OCI-LY3 (cell line): Measurements from ENCODE around the gene ARF4.

Source experiments
- H2AFZ ChIP-seq: fragments of 200-600, 300-600 bp; shearing (Covaris generic); 2 replicates; pipeline ENCODE4 v1.6.0; 2014; ENCODE audit warnings: antibody characterized with exemption, low read depth, low read length
- H3K27ac ChIP-seq: fragments of 200-600, 300-600 bp; sonication (generic); 2 replicates; pipeline ENCODE4 v1.5.1; 2014; ENCODE audit warnings: mild to moderate bottlenecking, low read length, moderate library complexity, mixed read lengths
- H3K27me3 ChIP-seq: fragments of 200-600, 300-600 bp; sonication (generic); 2 replicates; pipeline ENCODE4 v1.6.1; 2014; ENCODE audit warnings: low read depth, low read length, mixed read lengths
- H3K36me3 ChIP-seq: fragments of 200-600, 300-600 bp; sonication (generic); replicated peaks from 2 replicates; pipeline ENCODE3; 2014; ENCODE audit warnings: low read depth, low read length, mixed read lengths
- H3K4me1 ChIP-seq: fragments of 300-600, 200-600 bp; sonication (generic); 2 replicates; pipeline ENCODE4 v1.6.1; 2014; ENCODE audit warnings: low read length, mixed read lengths
- H3K4me2 ChIP-seq: fragments of 200-600, 300-600 bp; sonication (generic); 2 replicates; pipeline ENCODE4 v1.6.1; 2014; ENCODE audit warnings: low read length, mixed read lengths
- H3K4me3 ChIP-seq: fragments of 300-600, 200-600 bp; sonication (generic); 2 replicates; pipeline ENCODE4 v1.5.1; 2014; ENCODE audit warnings: antibody characterized with exemption, mild to moderate bottlenecking, low read length, moderate library complexity
- H3K79me2 ChIP-seq: fragments of 300-600, 200-600 bp; shearing (Covaris generic); 2 replicates; pipeline ENCODE4 v1.6.1; 2014; ENCODE audit warnings: mild to moderate bottlenecking, low read length, mixed read lengths
- H3K9ac ChIP-seq: fragments of 300-600, 200-600 bp; shearing (Covaris generic); 2 replicates; pipeline ENCODE4 v1.6.0; 2014; ENCODE audit warnings: mild to moderate bottlenecking, low read length, moderate library complexity
- H3K9me3 ChIP-seq: fragments of 200-600, 300-600 bp; shearing (Covaris generic); 2 replicates; pipeline ENCODE4 v1.6.1; 2014; ENCODE audit warnings: low read length, mixed read lengths; ENCODE audit not compliant: insufficient read depth
- H4K20me1 ChIP-seq: fragments of 200-600, 300-600 bp; sonication (generic); 2 replicates; pipeline ENCODE4 v1.6.1; 2016; ENCODE audit warnings: low read length, mixed read lengths; ENCODE audit not compliant: insufficient read depth
- EZH2phosphoT487 ChIP-seq: fragments of 200-600 bp; shearing (Covaris generic); IDR thresholded peaks from 2 replicates; pipeline ENCODE4 v1.6.1; 2018; ENCODE audit warnings: antibody characterized with exemption, mixed run types, low read depth
- TF ChIP-seq, protein P1 (sequence below): fragments of 200-600, 300-600 bp; sonication (generic); IDR thresholded peaks from 2 replicates; pipeline ENCODE4 v1.5.1; 2014; ENCODE audit warnings: antibody characterized with exemption, low read length, low read depth

ARF4 gene

DNA sequence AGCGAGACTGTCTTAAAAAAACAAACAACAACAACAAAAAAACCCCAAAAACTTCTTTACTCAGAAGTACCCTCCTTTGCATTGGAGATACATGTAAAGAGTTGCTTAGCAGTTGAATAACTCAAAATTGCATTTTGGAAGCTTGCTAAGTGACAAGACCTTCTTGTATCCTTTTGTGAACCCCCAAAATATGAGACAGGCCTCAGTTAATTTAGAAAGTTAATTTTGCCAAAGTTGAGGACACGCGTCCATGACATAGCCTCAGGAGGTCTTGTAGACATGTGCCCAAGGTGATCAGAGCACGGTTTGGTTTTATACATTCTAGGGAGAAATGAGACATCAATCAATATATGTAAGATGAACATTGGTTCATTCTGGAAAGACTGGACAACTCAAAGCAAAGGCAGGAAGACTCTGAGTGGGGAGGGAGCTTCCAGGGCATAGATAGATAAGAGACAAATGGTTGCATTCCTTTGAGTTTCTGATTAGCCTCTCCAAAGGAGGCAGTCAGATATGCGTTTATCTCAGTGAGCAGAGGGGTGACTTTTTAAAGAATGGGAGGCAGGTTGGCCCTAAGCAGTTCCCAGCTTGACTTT lies 1.7 kb upstream of the ARF4 start:
- H3K27ac ChIP-seq, result peak overlapping the region; percentile 85

DNA sequence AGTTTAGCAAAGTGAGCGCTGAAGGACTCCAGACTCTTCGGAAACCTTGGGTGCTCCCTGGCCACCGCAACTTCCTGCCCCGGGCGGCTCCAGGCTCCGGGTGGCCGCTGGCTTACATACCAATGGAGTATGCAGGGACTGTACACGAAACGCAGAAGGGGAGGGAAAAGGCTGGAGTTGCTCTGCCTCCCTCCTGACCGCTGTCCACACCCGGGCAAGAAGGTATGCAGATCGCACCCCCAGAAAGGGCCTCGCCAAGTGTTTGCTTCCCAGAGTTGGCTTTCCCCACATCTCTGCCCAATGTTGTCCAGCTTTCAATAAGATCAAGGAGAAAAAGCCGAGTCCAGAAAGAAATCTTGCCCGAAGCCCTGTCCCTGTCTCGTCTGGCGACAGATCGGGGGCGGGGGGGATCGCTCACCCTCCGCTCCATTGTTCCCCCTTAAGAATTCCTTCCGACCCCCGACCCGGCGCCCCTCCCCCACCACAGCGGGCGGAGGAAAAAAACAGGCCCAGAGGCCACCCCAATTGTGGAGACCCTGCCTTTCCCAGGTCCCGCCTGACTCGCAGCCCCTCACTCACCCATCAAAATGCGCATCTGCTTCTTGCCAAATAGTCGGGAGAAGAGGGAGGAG lies 533 bp downstream of the ARF4 start:
- H3K4me1 ChIP-seq, result peaks cover 21% of the 10 kb centered on the region
- peak overlapping the region; percentile 76 for H3K4me2 ChIP-seq
- H2AFZ ChIP-seq, result peak overlapping the region; percentile 19; the same call in 1 of the 2 replicates
- peak overlapping the region; percentile 86 for H3K4me3 ChIP-seq
- H3K36me3 ChIP-seq, result peaks cover 22% of the 10 kb centered on the region
- H3K27ac ChIP-seq, result peak overlapping the region; percentile 86
- peaks cover 44% of the 10 kb centered on the region for H4K20me1 ChIP-seq
- peak overlapping the region; percentile 94 for H3K9ac ChIP-seq
- TF ChIP-seq EZH2phosphoT487, result no peak
- TF ChIP-seq, protein P1, sequence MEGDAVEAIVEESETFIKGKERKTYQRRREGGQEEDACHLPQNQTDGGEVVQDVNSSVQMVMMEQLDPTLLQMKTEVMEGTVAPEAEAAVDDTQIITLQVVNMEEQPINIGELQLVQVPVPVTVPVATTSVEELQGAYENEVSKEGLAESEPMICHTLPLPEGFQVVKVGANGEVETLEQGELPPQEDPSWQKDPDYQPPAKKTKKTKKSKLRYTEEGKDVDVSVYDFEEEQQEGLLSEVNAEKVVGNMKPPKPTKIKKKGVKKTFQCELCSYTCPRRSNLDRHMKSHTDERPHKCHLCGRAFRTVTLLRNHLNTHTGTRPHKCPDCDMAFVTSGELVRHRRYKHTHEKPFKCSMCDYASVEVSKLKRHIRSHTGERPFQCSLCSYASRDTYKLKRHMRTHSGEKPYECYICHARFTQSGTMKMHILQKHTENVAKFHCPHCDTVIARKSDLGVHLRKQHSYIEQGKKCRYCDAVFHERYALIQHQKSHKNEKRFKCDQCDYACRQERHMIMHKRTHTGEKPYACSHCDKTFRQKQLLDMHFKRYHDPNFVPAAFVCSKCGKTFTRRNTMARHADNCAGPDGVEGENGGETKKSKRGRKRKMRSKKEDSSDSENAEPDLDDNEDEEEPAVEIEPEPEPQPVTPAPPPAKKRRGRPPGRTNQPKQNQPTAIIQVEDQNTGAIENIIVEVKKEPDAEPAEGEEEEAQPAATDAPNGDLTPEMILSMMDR, result no peak
- H3K27me3 ChIP-seq, result no peaks in the 10 kb centered on the region
- peaks cover 74% of the 10 kb centered on the region for H3K79me2 ChIP-seq
- no peaks in the 10 kb centered on the region for H3K9me3 ChIP-seq

More for the DNA sequence above, 1.7 kb upstream of the ARF4 start:
- H3K4me3 ChIP-seq, result peak overlapping the region; percentile 81
- H3K9me3 ChIP-seq, result no peaks in the 10 kb centered on the region
- H3K9ac ChIP-seq, result peak overlapping the region; percentile 84
- peaks cover 20% of the 10 kb centered on the region for H3K36me3 ChIP-seq
- H3K4me2 ChIP-seq, result peak overlapping the region; percentile 88
- H2AFZ ChIP-seq, result no peak overlapping the region
- peaks cover 51% of the 10 kb centered on the region for H3K79me2 ChIP-seq
- H3K4me1 ChIP-seq, result peaks cover 21% of the 10 kb centered on the region
- no peaks in the 10 kb centered on the region for H3K27me3 ChIP-seq
- H4K20me1 ChIP-seq, result peaks cover 25% of the 10 kb centered on the region
- TF ChIP-seq EZH2phosphoT487, result no peak
- TF ChIP-seq, protein P1, result no peak

DNA sequence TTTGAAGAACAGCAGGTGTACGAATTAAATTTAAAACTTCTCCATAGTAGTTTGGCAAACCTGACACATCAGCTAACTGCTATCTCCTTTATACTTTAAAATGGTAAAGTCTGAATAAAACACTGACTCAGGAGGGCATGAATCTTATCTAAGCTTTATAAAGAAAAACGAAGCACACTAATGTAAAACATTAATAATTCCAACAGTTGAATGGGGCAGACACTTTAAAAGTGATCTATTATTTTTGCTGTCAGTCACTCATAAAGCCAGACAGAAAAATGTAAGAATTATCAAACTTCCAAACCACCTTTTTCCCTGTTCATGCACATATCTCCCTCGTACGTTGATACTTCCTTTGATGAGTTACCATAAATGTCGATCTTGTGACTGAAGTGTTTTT lies 2.6 kb downstream of the ARF4 start:
- TF ChIP-seq EZH2phosphoT487, result no peak
- TF ChIP-seq, protein P1, result no peak
- Histone ChIP-seq H3K4me2 (peak overlapping the region; percentile 76; the same call in 1 of the 2 replicates), H2AFZ (no peak overlapping the region), H3K36me3 (peaks cover 22% of the 10 kb centered on the region), H3K4me1 (peaks cover 21% of the 10 kb centered on the region), H3K27ac (no peak overlapping the region), H3K27me3 (no peaks in the 10 kb centered on the region), H3K9ac (no peak overlapping the region), H3K79me2 (peaks cover 92% of the 10 kb centered on the region), H3K9me3 (no peaks in the 10 kb centered on the region), H3K4me3 (peak overlapping the region; percentile 86; the same call in 1 of the 2 replicates), H4K20me1 (peaks cover 49% of the 10 kb centered on the region)

DNA sequence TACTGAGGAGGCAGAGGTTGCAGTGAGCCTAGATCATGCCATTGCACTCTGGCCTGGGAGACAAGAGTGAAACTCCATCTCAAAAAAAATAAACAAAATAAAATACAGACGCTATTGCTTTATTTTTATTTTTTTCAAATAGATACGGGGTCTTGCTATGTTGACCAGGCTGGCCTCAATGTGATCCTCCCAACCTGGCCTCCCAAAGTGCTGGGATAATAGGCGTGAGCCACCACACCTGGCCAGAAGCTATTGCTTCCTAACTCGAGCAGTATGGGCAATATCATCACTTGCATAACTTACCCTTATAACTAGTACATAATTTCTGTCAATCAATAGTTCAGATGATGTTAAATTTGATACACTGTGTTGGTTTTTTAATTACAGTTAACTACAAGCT lies 3.0 kb downstream of the ARF4 start:
- 0 out of 2 replicates have a peak overlapping the region, but pooled peaks have one; percentile 76 for H3K4me2 ChIP-seq
- H3K9ac ChIP-seq, result no peak overlapping the region
- peaks cover 51% of the 10 kb centered on the region for H4K20me1 ChIP-seq
- H3K36me3 ChIP-seq, result peaks cover 22% of the 10 kb centered on the region
- no peak for TF ChIP-seq EZH2phosphoT487
- TF ChIP-seq, protein P1, result no peak
- no peak overlapping the region for H3K27ac ChIP-seq
- no peaks in the 10 kb centered on the region for H3K9me3 ChIP-seq
- H3K79me2 ChIP-seq, result peaks cover 92% of the 10 kb centered on the region
- no peak overlapping the region for H2AFZ ChIP-seq
- H3K27me3 ChIP-seq, result no peaks in the 10 kb centered on the region
- peaks cover 17% of the 10 kb centered on the region for H3K4me1 ChIP-seq
- H3K4me3 ChIP-seq, result no peak overlapping the region
